ENCODE data around the gene SLC12A8.

DNA sequence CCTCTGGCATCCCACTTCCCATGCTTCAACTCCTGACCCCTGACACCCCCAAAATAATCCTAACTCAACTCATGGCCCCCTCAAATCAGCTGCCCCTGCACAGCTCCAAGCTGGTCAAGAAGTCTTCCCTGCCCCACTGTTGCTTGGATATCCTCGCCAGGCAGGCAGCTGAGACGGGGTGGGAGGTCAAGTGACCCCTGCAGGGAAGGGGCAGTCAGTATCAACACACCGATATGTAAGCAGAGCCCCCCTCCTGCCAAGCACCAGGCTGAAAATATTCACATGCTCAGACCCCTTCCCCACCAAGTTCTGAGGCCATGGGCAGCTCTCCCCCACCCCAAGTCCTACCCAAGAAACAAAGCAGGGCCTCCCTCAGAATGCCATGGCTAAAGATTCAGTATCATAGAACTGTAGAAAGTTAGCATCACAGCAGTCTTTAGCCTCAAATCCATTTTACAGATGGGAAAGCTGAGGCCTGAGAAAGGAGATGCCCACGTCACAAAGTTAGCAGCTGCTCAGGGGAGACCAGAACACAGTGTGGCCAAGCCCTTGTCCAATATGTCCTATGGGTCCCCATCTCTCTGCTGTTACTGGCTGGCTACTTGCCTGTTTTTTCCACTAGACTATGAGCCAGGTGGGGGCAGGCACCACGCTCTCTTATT is 67.8 kb downstream of the SLC12A8 start:
- TF ChIP-seq, protein P1, sequence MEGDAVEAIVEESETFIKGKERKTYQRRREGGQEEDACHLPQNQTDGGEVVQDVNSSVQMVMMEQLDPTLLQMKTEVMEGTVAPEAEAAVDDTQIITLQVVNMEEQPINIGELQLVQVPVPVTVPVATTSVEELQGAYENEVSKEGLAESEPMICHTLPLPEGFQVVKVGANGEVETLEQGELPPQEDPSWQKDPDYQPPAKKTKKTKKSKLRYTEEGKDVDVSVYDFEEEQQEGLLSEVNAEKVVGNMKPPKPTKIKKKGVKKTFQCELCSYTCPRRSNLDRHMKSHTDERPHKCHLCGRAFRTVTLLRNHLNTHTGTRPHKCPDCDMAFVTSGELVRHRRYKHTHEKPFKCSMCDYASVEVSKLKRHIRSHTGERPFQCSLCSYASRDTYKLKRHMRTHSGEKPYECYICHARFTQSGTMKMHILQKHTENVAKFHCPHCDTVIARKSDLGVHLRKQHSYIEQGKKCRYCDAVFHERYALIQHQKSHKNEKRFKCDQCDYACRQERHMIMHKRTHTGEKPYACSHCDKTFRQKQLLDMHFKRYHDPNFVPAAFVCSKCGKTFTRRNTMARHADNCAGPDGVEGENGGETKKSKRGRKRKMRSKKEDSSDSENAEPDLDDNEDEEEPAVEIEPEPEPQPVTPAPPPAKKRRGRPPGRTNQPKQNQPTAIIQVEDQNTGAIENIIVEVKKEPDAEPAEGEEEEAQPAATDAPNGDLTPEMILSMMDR (IDR thresholded peaks at IDR 0.05; ENCODE audit: low read length) = no peak
- TF ChIP-seq EZH2 (optimal IDR thresholded peaks at IDR 0.05; ENCODE audit: low read depth, low read length) (no peak), EZH2phosphoT487 (IDR thresholded peaks at IDR 0.05; ENCODE audit: low read length) (no peak)
